Measurements from ENCODE around the gene UHRF2. TPM values are rescaled to one million over a fixed set of nuclear protein-coding genes. Genes with fewer than 3 reads are reported as not detected.
"Not testable (repeated sequence)": the region's sequence is repeated elsewhere in the genome, so short reads cannot be mapped to it uniquely, and the experiment has no call there.

Gene UHRF2
- total and polyA plus RNA-seq, 4 donors: 37.7 to 104 (median 66.5) TPM

DNA sequence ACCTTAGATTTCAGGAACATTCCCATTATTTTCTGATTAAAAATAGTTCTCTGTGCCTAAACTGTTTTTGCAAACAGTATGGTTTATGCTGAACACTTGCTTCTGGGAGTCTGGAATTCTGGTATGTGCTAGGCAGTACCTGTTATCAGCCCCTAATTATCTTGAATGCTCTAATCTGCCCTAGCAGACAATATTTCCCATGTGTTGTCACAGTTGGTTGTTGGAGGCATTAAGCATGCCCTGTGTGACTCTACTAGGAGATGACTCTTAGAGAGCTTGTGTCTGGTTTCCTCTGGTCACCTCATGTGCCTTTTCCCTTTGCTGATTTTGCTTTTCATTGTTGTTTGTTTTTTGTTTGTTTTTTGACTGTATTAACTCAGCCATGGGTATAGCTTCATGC lies 36.6 kb downstream of the UHRF2 start:
- Histone ChIP-seq H3K4me1 (ENCODE audit: control insufficient read depth, insufficient read depth, low read length) (no peaks in the 10 kb centered on the region), H3K27me3 (ENCODE audit: control insufficient read depth, insufficient read depth, low read length) (no peaks in the 10 kb centered on the region), H3K4me3 (ENCODE audit: low read depth, low read length) (no peak overlapping the region), H3K36me3 (ENCODE audit: control insufficient read depth, insufficient read depth, low read length) (peaks cover 5% of the 10 kb centered on the region), H3K9me3 (ENCODE audit: control insufficient read depth, insufficient read depth, low read length) (no peaks in the 10 kb centered on the region), H3K27ac (ENCODE audit: low read depth, low read length) (no peak overlapping the region)
- DNase-seq (ENCODE audit: low read depth in 4 of 6, low spot score in 6 of 6): no peak

- Histone ChIP-seq H3K9me3 (ENCODE audit: control insufficient read depth, insufficient read depth, low read length) (no peaks in the 10 kb centered on the region), H3K27me3 (ENCODE audit: control insufficient read depth, insufficient read depth, low read length) (no peaks in the 10 kb centered on the region), H3K27ac (ENCODE audit: low read depth, low read length) (no peak overlapping the region), H3K4me1 (ENCODE audit: control insufficient read depth, insufficient read depth, low read length) (no peaks in the 10 kb centered on the region), H3K4me3 (ENCODE audit: low read depth, low read length) (no peak overlapping the region), H3K36me3 (ENCODE audit: control insufficient read depth, insufficient read depth, low read length) (no peaks in the 10 kb centered on the region)
- no peak for DNase-seq (ENCODE audit: low read depth in 4 of 6, low spot score in 6 of 6)
- no CpG with 5 or more reads among the region's 5 CpGs for WGBS (ENCODE audit: insufficient coverage)
These were observed 37.8 kb downstream of the UHRF2 start for GRCh38 chr9:6450641-6451375.

- no CpG with 5 or more reads among the region's 4 CpGs for WGBS (ENCODE audit: insufficient coverage)
- not testable (repeated sequence) for H3K27me3 ChIP-seq (ENCODE audit: control insufficient read depth, insufficient read depth, low read length); H3K4me1 ChIP-seq (ENCODE audit: control insufficient read depth, insufficient read depth, low read length); H3K9me3 ChIP-seq (ENCODE audit: control insufficient read depth, insufficient read depth, low read length); DNase-seq (ENCODE audit: low read depth in 4 of 6, low spot score in 6 of 6); H3K4me3 ChIP-seq (ENCODE audit: low read depth, low read length); H3K27ac ChIP-seq (ENCODE audit: low read depth, low read length); H3K36me3 ChIP-seq (ENCODE audit: control insufficient read depth, insufficient read depth, low read length)
These were observed 42.3 kb downstream of the UHRF2 start for GRCh38 chr9:6455292-6455691.

GRCh38 chr9:6458704-6459103 lies 45.7 kb downstream of the UHRF2 start:
- not testable (repeated sequence) for DNase-seq (ENCODE audit: low read depth in 4 of 6, low spot score in 6 of 6); H3K27ac ChIP-seq (ENCODE audit: low read depth, low read length); H3K36me3 ChIP-seq (ENCODE audit: control insufficient read depth, insufficient read depth, low read length); H3K4me1 ChIP-seq (ENCODE audit: control insufficient read depth, insufficient read depth, low read length); H3K27me3 ChIP-seq (ENCODE audit: control insufficient read depth, insufficient read depth, low read length); H3K4me3 ChIP-seq (ENCODE audit: low read depth, low read length); H3K9me3 ChIP-seq (ENCODE audit: control insufficient read depth, insufficient read depth, low read length)
- WGBS (ENCODE audit: insufficient coverage): no CpG with 5 or more reads among the region's 4 CpGs

DNA sequence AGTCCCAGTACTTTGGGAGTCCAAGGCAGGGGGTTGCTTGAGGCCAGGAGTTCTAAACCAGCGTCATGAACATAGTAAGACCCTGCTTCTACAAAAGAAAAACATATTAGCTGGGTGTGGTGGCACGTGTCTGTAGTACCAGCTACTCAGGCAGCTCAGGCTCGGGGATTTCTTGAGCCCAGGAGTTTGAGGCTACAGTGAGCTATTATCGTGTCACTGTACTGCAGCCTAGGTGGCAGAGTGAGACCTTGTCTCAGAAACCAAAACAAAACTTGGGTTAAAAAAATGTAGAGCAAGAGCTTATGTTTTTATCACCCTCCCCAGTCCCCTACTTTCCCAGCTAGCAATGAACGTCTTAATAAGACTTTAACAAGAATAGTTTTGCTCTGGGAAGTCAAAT lies 46.7 kb downstream of the UHRF2 start:
- Histone ChIP-seq H3K4me1 (ENCODE audit: control insufficient read depth, insufficient read depth, low read length) (no peaks in the 10 kb centered on the region), H3K9me3 (ENCODE audit: control insufficient read depth, insufficient read depth, low read length) (no peaks in the 10 kb centered on the region), H3K36me3 (ENCODE audit: control insufficient read depth, insufficient read depth, low read length) (peaks cover 3% of the 10 kb centered on the region), H3K4me3 (ENCODE audit: low read depth, low read length) (no peak overlapping the region), H3K27me3 (ENCODE audit: control insufficient read depth, insufficient read depth, low read length) (no peaks in the 10 kb centered on the region), H3K27ac (ENCODE audit: low read depth, low read length) (no peak overlapping the region)
- DNase-seq (ENCODE audit: low read depth in 4 of 6, low spot score in 6 of 6): no peak
- WGBS (ENCODE audit: insufficient coverage): 94% methylated on average over 2 of the region's 5 CpGs

DNA sequence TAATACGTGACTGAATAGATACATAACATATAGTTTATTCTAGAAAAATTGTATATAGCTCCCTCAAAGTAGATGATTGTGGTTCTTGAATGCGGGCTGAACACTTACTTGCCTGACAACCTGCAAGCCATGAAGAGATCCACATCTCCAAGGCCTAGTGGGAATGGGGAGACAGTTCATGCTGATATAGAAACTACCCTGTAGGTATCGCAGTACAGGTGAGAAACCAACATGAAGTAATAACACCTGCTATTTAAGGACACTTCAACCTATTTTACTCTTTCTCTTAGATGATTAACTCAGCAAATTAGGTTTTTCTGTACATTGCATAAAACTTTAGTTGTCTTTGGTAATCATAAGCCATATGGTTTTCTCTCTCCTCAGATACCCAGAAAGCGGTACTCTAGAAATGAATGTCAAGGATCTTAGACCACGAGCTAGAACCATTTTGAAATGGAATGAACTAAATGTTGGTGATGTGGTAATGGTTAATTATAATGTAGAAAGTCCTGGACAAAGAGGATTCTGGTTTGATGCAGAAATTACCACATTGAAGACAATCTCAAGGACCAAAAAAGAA lies 47.3 kb downstream of the UHRF2 start:
- Histone ChIP-seq H3K9me3 (ENCODE audit: control insufficient read depth, insufficient read depth, low read length) (no peaks in the 10 kb centered on the region), H3K4me3 (ENCODE audit: low read depth, low read length) (no peak overlapping the region), H3K4me1 (ENCODE audit: control insufficient read depth, insufficient read depth, low read length) (no peaks in the 10 kb centered on the region), H3K36me3 (ENCODE audit: control insufficient read depth, insufficient read depth, low read length) (peaks cover 3% of the 10 kb centered on the region), H3K27ac (ENCODE audit: low read depth, low read length) (no peak overlapping the region), H3K27me3 (ENCODE audit: control insufficient read depth, insufficient read depth, low read length) (no peaks in the 10 kb centered on the region)
- WGBS (ENCODE audit: insufficient coverage): 100% methylated on average over 2 of the region's 5 CpGs
- no peak for DNase-seq (ENCODE audit: low read depth in 4 of 6, low spot score in 6 of 6)

DNA sequence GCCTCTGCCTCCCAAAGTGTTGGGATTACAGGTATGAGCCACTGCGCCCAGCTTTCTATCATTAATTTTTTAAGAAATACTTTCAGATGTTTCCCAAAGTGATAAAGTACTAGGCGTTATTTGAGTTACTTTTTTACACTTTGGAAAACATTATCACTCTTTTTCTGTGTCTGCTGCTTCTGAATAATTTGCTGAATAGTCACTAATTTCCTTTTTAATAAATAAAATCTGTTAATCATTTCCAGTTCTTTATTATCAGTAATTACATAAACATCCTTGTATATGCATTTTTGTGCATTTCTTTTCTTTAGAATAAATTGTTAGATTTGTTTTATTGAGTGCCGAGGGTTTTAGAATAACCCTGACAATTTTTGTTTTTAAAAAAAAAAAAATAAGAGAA lies 48.6 kb downstream of the UHRF2 start:
- H3K36me3 ChIP-seq (ENCODE audit: control insufficient read depth, insufficient read depth, low read length): peaks cover 3% of the 10 kb centered on the region
- H3K4me1 ChIP-seq (ENCODE audit: control insufficient read depth, insufficient read depth, low read length): no peaks in the 10 kb centered on the region
- no peaks in the 10 kb centered on the region for H3K27me3 ChIP-seq (ENCODE audit: control insufficient read depth, insufficient read depth, low read length)
- WGBS (ENCODE audit: insufficient coverage): no CpG with 5 or more reads among the region's 3 CpGs
- no peaks in the 10 kb centered on the region for H3K9me3 ChIP-seq (ENCODE audit: control insufficient read depth, insufficient read depth, low read length)
- H3K4me3 ChIP-seq (ENCODE audit: low read depth, low read length): no peak overlapping the region
- DNase-seq (ENCODE audit: low read depth in 4 of 6, low spot score in 6 of 6): no peak
- H3K27ac ChIP-seq (ENCODE audit: low read depth, low read length): no peak overlapping the region

- no peak overlapping the region for H3K4me3 ChIP-seq (ENCODE audit: low read depth, low read length)
- no peaks in the 10 kb centered on the region for H3K27me3 ChIP-seq (ENCODE audit: control insufficient read depth, insufficient read depth, low read length)
- no peaks in the 10 kb centered on the region for H3K9me3 ChIP-seq (ENCODE audit: control insufficient read depth, insufficient read depth, low read length)
- 71% methylated on average over 1 of the region's 6 CpGs for WGBS (ENCODE audit: insufficient coverage)
- H3K4me1 ChIP-seq (ENCODE audit: control insufficient read depth, insufficient read depth, low read length): no peaks in the 10 kb centered on the region
- DNase-seq (ENCODE audit: low read depth in 4 of 6, low spot score in 6 of 6): no peak
- peaks cover 3% of the 10 kb centered on the region for H3K36me3 ChIP-seq (ENCODE audit: control insufficient read depth, insufficient read depth, low read length)
- H3K27ac ChIP-seq (ENCODE audit: low read depth, low read length): no peak overlapping the region
These were observed 54.1 kb downstream of the UHRF2 start for GRCh38 chr9:6467006-6467625.

GRCh38 chr9:6471231-6471850 lies 58.3 kb downstream of the UHRF2 start:
- WGBS (ENCODE audit: insufficient coverage): 90% methylated on average over 2 of the region's 2 CpGs
- no peaks in the 10 kb centered on the region for H3K36me3 ChIP-seq (ENCODE audit: control insufficient read depth, insufficient read depth, low read length)
- H3K27ac ChIP-seq (ENCODE audit: low read depth, low read length): no peak overlapping the region
- no peak overlapping the region for H3K4me3 ChIP-seq (ENCODE audit: low read depth, low read length)
- H3K27me3 ChIP-seq (ENCODE audit: control insufficient read depth, insufficient read depth, low read length): no peaks in the 10 kb centered on the region
- no peak for DNase-seq (ENCODE audit: low read depth in 4 of 6, low spot score in 6 of 6)
- H3K9me3 ChIP-seq (ENCODE audit: control insufficient read depth, insufficient read depth, low read length): no peaks in the 10 kb centered on the region
- no peaks in the 10 kb centered on the region for H3K4me1 ChIP-seq (ENCODE audit: control insufficient read depth, insufficient read depth, low read length)
